Loucy (cell line): ENCODE results near the gene SCNN1A.

Experiments
- EZH2phosphoT487 ChIP-seq: fragments of 200-600 bp; IDR thresholded peaks from 2 replicates; pipeline ENCODE4 v1.6.1; 2018; ENCODE audit warnings: antibody characterized with exemption, mild to moderate bottlenecking, moderate library complexity, borderline replicate concordance
- TF ChIP-seq, protein P1 (sequence below): fragments of 200-600 bp; sonication (generic); conservative IDR thresholded peaks from 2 replicates; pipeline ENCODE4 v1.5.1; 2014; ENCODE audit warnings: mild to moderate bottlenecking, antibody characterized with exemption, low read length

DNA sequence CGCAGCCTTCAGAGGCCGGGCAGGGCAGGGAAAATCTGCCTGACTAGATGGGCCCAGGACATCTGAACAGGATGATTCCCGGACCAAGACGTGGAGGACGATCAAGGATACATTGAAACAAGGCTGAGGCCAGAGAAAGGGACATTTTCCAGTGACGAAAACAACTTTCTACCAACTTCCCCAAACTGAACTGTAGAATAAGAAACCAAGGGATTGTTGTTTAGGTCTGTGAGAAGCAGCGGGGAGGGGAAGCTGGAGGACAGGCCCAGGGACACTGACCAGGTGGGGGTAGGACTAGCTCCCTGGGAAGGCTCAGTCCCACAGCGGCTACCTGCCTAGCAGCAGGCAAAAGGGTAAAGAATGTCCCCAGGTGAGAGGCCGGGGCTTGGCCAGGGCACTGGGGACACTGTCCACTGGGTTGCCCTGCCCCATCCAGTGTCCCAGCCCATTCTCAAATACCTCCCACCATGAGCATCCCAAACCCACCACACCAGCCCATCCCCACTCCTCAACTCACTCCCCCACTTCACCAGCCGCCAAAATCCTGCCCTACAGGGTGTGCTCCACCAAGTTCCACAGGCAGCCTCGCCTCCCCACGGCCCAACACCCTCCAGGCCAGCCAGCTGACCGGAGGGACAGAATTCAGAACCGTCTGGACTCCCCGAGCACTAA is 34.5 kb downstream of the SCNN1A start:
- TF ChIP-seq, protein P1, sequence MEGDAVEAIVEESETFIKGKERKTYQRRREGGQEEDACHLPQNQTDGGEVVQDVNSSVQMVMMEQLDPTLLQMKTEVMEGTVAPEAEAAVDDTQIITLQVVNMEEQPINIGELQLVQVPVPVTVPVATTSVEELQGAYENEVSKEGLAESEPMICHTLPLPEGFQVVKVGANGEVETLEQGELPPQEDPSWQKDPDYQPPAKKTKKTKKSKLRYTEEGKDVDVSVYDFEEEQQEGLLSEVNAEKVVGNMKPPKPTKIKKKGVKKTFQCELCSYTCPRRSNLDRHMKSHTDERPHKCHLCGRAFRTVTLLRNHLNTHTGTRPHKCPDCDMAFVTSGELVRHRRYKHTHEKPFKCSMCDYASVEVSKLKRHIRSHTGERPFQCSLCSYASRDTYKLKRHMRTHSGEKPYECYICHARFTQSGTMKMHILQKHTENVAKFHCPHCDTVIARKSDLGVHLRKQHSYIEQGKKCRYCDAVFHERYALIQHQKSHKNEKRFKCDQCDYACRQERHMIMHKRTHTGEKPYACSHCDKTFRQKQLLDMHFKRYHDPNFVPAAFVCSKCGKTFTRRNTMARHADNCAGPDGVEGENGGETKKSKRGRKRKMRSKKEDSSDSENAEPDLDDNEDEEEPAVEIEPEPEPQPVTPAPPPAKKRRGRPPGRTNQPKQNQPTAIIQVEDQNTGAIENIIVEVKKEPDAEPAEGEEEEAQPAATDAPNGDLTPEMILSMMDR = no peak
- no peak for TF ChIP-seq EZH2phosphoT487
